ENCODE results near the gene PDE9A.

GRCh38 chr21:42677339-42678321 is 24.2 kb downstream of the PDE9A start:
- TF ChIP-seq CTCF (IDR thresholded peaks at IDR 0.05) (no peak), POLR2A (IDR thresholded peaks at IDR 0.05) (no peak)
